HUDEP-2 (cell line): ENCODE data around the gene TEDC1.
"Not testable (repeated sequence)": the region's sequence is repeated elsewhere in the genome, so short reads cannot be mapped to it uniquely, and the experiment has no call there.

Experiments
- DNase-seq, 76 experiments: peaks; one replicate each; lab custom pipeline; 2025; ENCODE audit not compliant: unreplicated experiment in 76 of 76; lab: John Stamatoyannopoulos, UW

Gene TEDC1

GRCh38 chr14:105533811-105534498 lies 42.9 kb downstream of the TEDC1 start:
- DNase-seq = no peak

- DNase-seq = no peak
Observed at GRCh38 chr14:105534586-105534985, 43.5 kb downstream of the TEDC1 start.

- no peak for DNase-seq
Observed at GRCh38 chr14:105536051-105536450, 45.0 kb downstream of the TEDC1 start.

GRCh38 chr14:105536691-105537579 lies 45.9 kb downstream of the TEDC1 start:
- no peak for DNase-seq

- DNase-seq = peak in 37 of 76 experiments; percentile 2 to 66 (median 29)
Observed at GRCh38 chr14:105537580-105538474, 46.8 kb downstream of the TEDC1 start.

GRCh38 chr14:105538481-105539049 lies 47.5 kb downstream of the TEDC1 start:
- DNase-seq = no peak

- no peak for DNase-seq
Observed at GRCh38 chr14:105540811-105541210, 49.8 kb downstream of the TEDC1 start.

- no peak for DNase-seq
Observed at GRCh38 chr14:105541218-105541875, 50.3 kb downstream of the TEDC1 start.

GRCh38 chr14:105545676-105546075 lies 54.6 kb downstream of the TEDC1 start:
- not testable (repeated sequence) for DNase-seq

- not testable (repeated sequence) for DNase-seq
Observed at GRCh38 chr14:105546410-105546809, 55.4 kb downstream of the TEDC1 start.

GRCh38 chr14:105547072-105547471 lies 56.0 kb downstream of the TEDC1 start:
- not testable (repeated sequence) for DNase-seq

GRCh38 chr14:105547741-105548169 lies 56.7 kb downstream of the TEDC1 start:
- no peak for DNase-seq
